Smooth muscle cell (in vitro differentiated cells): ENCODE results near the gene CTNND2. TPM values are rescaled to one million over a fixed set of nuclear protein-coding genes. Genes with fewer than 3 reads are reported as not detected.

Experiments used
- DNase-seq: peaks from one replicate; lab custom pipeline; 2025; ENCODE audit not compliant: unreplicated experiment; lab: John Stamatoyannopoulos, UW
- H2AFZ ChIP-seq: fragments of 200-600 bp; sonication (generic); 2 replicates; pipeline ENCODE4 v1.6.0; 2016; ENCODE audit warnings: antibody characterized with exemption, low read depth, mild to moderate bottlenecking
- H3F3A ChIP-seq: fragments of 200-600 bp; sonication (generic); 2 replicates; pipeline ENCODE4 v1.6.0; 2017; ENCODE audit warnings: antibody characterized with exemption, low read depth
- H3K27ac ChIP-seq: fragments of 200-600 bp; sonication (generic); 2 replicates; pipeline ENCODE4 v1.5.1; 2016; ENCODE audit warnings: low read depth, mild to moderate bottlenecking
- H3K27me3 ChIP-seq: fragments of 200-600 bp; sonication (generic); 2 replicates; pipeline ENCODE4 v1.6.1; 2016; ENCODE audit warnings: low read depth, mild to moderate bottlenecking
- H3K36me3 ChIP-seq: fragments of 200-600 bp; sonication (generic); 2 replicates; pipeline ENCODE4 v1.5.1; 2016; ENCODE audit warnings: low read depth
- H3K4me1 ChIP-seq: fragments of 200-600 bp; sonication (generic); 2 replicates; pipeline ENCODE4 v1.5.1; 2016; ENCODE audit warnings: low read depth
- H3K4me2 ChIP-seq: fragments of 200-600 bp; sonication (generic); 2 replicates; pipeline ENCODE4 v1.6.0; 2016; ENCODE audit warnings: mild to moderate bottlenecking
- H3K4me3 ChIP-seq: fragments of 200-600 bp; sonication (generic); 2 replicates; pipeline ENCODE4 v1.5.1; 2016; ENCODE audit warnings: mild to moderate bottlenecking
- H3K79me2 ChIP-seq: fragments of 200-600 bp; sonication (generic); 2 replicates; pipeline ENCODE4 v1.6.0; 2016; ENCODE audit warnings: low read depth, mild to moderate bottlenecking
- H3K9ac ChIP-seq: fragments of 200-600 bp; sonication (generic); 2 replicates; pipeline ENCODE4 v1.6.0; 2016; ENCODE audit warnings: low read depth
- H3K9me3 ChIP-seq: fragments of 200-600 bp; sonication (generic); replicated peaks from 2 replicates; pipeline ENCODE4 v1.5.1; 2016; ENCODE audit warnings: low read depth
- H4K20me1 ChIP-seq: fragments of 200-600 bp; sonication (generic); 2 replicates; pipeline ENCODE4 v1.6.0; 2016; ENCODE audit warnings: low read depth
- WGBS: methylation state at CpG from one replicate; pipeline ENCODE4 v1.1.7; 2016; ENCODE audit warnings: low lambda C conversion rate; 5-methylcytosine and 5-hydroxymethylcytosine counted together
- polyA plus RNA-seq: library from polyadenylated mRNA; unstranded; fragments of >200 nt; fragmentation: Nextera tagmentation; extraction: Ambion mirVana; gene quantifications from 2 replicates; pipeline ENCODE4 v1.2.1, GENCODE V29; 2016
- total RNA-seq: library from RNA; depleted of rRNA; stranded (reverse); fragments of >200 nt; gene quantifications from 2 replicates; pipeline ENCODE4 v1.2.3, GENCODE V29; 2014
- TF ChIP-seq, protein P1 (sequence below): fragments of 200-600 bp; sonication (generic); IDR thresholded peaks from 2 replicates; pipeline ENCODE4 v1.5.1; 2017; ENCODE audit warnings: borderline replicate concordance, mild to moderate bottlenecking, antibody characterized with exemption; ENCODE audit not compliant: insufficient read depth, poor library complexity, severe bottlenecking

The CTNND2 gene
- total and polyA plus RNA-seq, 2 experiments from 2014 or later: 2.7 to 5.8 TPM

DNA sequence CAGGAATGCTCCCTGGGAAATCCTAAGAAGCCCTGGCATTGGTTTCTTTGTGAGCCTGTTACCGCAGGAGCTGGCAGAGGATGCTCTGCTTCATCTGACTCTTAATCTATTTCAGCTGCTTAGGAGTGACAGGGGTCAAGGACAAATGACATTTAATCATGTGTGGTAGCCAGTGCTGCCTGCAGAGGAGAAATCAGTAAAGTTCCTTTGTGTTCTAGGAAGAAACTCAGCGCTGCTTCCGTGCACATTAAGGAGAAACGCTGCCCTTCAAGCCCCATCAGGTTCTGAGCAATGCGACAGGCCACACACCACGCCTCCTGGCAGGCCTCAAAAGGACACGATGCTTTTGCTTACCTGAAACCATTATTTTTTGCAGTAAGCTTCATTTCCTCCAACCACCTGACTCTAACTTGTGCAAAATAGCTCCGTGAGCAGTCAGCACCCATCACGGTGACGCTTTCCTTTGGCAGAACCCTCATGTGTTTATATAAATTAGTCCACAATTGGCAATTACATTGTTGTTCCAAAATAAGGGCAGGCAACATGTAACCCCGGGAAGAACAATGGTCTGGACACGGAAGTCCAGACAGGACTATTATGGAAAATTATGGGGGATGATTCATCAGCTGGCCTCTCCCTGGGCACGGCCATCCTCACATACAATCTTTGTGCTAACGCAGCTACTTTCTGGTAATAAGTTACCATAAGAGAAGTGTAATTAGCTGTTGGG lies 755.3 kb downstream of the CTNND2 start:
- TF ChIP-seq, protein P1, sequence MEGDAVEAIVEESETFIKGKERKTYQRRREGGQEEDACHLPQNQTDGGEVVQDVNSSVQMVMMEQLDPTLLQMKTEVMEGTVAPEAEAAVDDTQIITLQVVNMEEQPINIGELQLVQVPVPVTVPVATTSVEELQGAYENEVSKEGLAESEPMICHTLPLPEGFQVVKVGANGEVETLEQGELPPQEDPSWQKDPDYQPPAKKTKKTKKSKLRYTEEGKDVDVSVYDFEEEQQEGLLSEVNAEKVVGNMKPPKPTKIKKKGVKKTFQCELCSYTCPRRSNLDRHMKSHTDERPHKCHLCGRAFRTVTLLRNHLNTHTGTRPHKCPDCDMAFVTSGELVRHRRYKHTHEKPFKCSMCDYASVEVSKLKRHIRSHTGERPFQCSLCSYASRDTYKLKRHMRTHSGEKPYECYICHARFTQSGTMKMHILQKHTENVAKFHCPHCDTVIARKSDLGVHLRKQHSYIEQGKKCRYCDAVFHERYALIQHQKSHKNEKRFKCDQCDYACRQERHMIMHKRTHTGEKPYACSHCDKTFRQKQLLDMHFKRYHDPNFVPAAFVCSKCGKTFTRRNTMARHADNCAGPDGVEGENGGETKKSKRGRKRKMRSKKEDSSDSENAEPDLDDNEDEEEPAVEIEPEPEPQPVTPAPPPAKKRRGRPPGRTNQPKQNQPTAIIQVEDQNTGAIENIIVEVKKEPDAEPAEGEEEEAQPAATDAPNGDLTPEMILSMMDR: no peak
- Histone ChIP-seq H3K4me1 (no peaks in the 10 kb centered on the region), H3K36me3 (no peaks in the 10 kb centered on the region), H2AFZ (no peak overlapping the region), H3K27ac (no peak overlapping the region), H3F3A (no peaks in the 10 kb centered on the region), H3K79me2 (no peaks in the 10 kb centered on the region), H3K9me3 (no peaks in the 10 kb centered on the region), H4K20me1 (no peaks in the 10 kb centered on the region), H3K9ac (no peak overlapping the region), H3K4me2 (no peak overlapping the region), H3K27me3 (no peaks in the 10 kb centered on the region), H3K4me3 (no peak overlapping the region)
- WGBS: 86% methylated on average over 14 of the region's 14 CpGs
- no peak for DNase-seq

GRCh38 chr5:11146171-11146570 lies 758.1 kb downstream of the CTNND2 start:
- H3K4me3 ChIP-seq: no peak overlapping the region

GRCh38 chr5:11143456-11144267 lies 760.6 kb downstream of the CTNND2 start:
- Histone ChIP-seq H3K9me3 (no peaks in the 10 kb centered on the region), H3K9ac (no peak overlapping the region), H3K36me3 (no peaks in the 10 kb centered on the region), H3K4me2 (no peak overlapping the region), H3K27ac (no peak overlapping the region), H2AFZ (no peak overlapping the region), H3K4me3 (no peak overlapping the region), H3F3A (no peaks in the 10 kb centered on the region), H3K4me1 (no peaks in the 10 kb centered on the region), H3K27me3 (no peaks in the 10 kb centered on the region), H4K20me1 (no peaks in the 10 kb centered on the region), H3K79me2 (no peaks in the 10 kb centered on the region)
- WGBS: 50% methylated on average over 3 of the region's 3 CpGs
- TF ChIP-seq, protein P1: no peak
- no peak for DNase-seq

More at GRCh38 chr5:11146171-11146570, 758.1 kb downstream of the CTNND2 start:
- no peaks in the 10 kb centered on the region for H4K20me1 ChIP-seq
- H3K4me1 ChIP-seq: no peaks in the 10 kb centered on the region
- no peaks in the 10 kb centered on the region for H3K79me2 ChIP-seq
- no peaks in the 10 kb centered on the region for H3K36me3 ChIP-seq
- no peaks in the 10 kb centered on the region for H3F3A ChIP-seq
- no peaks in the 10 kb centered on the region for H3K9me3 ChIP-seq
- no peak overlapping the region for H2AFZ ChIP-seq
- 57% methylated on average over 4 of the region's 4 CpGs for WGBS
- no peaks in the 10 kb centered on the region for H3K27me3 ChIP-seq
- H3K4me2 ChIP-seq: no peak overlapping the region
- H3K27ac ChIP-seq: no peak overlapping the region
- TF ChIP-seq, protein P1: no peak
- DNase-seq: no peak
- no peak overlapping the region for H3K9ac ChIP-seq
